ENCODE measurements around the gene SSH2.

- TF ChIP-seq EZH2 (IDR thresholded peaks at IDR 0.05; ENCODE audit: low read length, unreplicated experiment) (no peak), CTCF (conservative IDR thresholded peaks at IDR 0.05; ENCODE audit: low read depth, low read length) (no peak)
Measured at GRCh38 chr17:29789196-29790170, 140.5 kb downstream of the SSH2 start.

Measured in PC-3 (cell line).